ENCODE measurements around the gene GGTLC1.
"Not testable (repeated sequence)": the region's sequence is repeated elsewhere in the genome, so short reads cannot be mapped to it uniquely, and the experiment has no call there.

GRCh38 chr20:23995291-23995690 is 6.7 kb upstream of the GGTLC1 start:
- TF ChIP-seq CHD2 (IDR thresholded peaks at IDR 0.05; ENCODE audit: borderline replicate concordance, low read depth, low read length); POLR2A (IDR thresholded peaks at IDR 0.05; ENCODE audit: low read depth, low read length); TAF1 (IDR thresholded peaks at IDR 0.05; ENCODE audit: borderline replicate concordance, low read depth, low read length); USF2 (IDR thresholded peaks at IDR 0.05; ENCODE audit: borderline replicate concordance, low read depth, low read length); HCFC1 (IDR thresholded peaks at IDR 0.05; ENCODE audit: low read length); TCF7 (IDR thresholded peaks at IDR 0.05; ENCODE audit: borderline replicate concordance); CTCF (IDR thresholded peaks at IDR 0.05 in 2 of 3, conservative IDR thresholded peaks at IDR 0.05 in 1 of 3; ENCODE audit: control insufficient read depth in 2 of 3, extremely low read depth in 1 of 3, insufficient read depth in 1 of 3, low read depth in 3 of 3, low read length in 3 of 3): not testable (repeated sequence)

All from GM12878 (cell line).